Measurements from ENCODE around the gene TBC1D22A.
"Not testable (repeated sequence)": the region's sequence is repeated elsewhere in the genome, so short reads cannot be mapped to it uniquely, and the experiment has no call there.

The TBC1D22A gene

DNA sequence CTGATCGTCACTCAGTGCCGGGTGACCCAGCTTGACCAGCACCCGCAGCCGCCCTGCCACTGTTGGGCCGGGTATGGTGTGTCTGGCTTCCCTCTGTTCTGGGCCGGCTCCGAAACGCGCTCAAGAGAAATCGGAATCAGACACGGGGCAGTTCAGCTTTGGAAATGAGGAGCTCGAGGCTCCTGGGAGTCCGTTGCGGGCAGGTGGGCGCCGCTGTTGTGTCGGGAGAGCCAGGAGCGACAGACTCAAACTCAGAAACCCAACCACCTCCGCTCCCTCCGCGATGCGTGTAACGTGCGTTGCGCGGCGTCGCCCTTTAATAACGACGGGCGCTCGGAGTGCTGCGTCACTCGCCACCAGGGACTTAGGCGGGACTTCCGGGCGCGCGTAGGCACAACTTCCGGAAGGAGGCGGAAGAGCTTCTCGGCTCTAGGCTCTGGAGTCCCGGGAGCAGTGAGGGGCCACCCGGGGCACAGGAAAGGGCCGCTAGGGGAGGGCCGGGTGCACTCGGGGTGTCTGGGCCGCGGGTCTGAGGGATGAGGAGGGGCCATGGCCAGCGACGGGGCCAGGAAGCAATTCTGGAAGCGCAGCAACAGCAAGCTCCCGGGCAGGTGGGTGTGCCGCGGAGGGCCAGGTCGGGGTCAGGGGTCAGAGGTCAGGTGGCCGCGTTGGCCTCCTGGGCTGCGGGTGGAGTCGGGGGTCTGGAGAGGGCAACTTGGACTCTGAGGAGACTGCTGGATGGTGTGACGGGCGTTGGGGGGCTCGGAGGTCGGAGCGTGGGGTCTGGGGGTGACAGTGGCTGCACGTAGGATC, at the start of gene TBC1D22A:
Gene TBC1D22A, plus strand, starts transcription at position 413 of the 813 bp plus-strand sequence. Its CDS starts 137 bp downstream, at position 550.
- DNase-seq (ENCODE audit: low read depth, low spot score), result peak; percentile 91

DNA sequence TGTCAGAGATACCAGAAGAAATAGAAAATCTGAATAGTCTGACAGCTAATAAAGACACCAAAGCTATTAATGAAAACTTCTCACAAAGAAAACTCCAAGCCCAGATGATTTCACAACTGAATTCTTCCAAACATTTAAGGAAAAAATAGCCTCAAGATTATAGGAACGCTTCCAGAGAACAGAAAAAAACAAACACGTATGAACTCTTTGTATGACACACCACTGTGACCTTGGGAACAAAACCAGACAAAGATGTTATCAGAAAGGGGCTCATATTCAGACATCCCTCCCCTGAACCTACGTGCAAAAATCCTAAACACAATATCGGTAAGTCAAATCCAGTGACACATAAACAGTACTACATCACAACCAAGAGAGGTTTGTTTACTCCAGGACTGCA, 47.9 kb upstream of the TBC1D22A start:
- no peak for DNase-seq (ENCODE audit: low read depth, low spot score)

- no peak for DNase-seq (ENCODE audit: low read depth, low spot score)
These were observed 42.5 kb upstream of the TBC1D22A start for GRCh38 chr22:46719921-46720320.

DNA sequence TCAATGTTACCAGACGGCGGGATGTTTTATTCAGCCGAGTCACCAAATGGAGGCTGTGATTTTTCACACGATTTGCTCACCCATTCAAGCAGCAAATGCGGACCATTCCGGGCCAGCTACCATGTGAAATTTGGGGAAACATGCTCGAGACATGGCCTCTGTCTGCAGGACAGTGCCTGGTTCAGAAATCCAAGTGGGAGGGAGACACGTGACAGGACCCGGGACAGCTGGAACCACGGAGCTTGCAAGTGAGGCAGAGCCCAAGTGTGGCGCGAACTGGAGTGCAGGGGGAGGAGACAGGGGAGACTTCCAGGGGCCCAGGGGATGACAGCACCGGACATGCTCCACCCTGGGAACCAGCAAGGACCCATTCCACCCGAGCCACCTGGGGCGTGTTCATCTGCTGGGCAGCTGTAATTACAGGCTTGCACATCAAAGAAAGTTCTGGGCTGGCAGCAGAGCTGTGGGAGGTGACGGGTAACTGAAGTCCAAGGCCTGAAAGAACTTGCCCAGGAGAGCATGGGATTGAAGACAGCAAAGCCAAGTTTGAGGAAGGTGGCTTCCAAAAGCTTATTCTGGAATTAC, 40.9 kb upstream of the TBC1D22A start:
- no peak for DNase-seq (ENCODE audit: low read depth, low spot score)

DNA sequence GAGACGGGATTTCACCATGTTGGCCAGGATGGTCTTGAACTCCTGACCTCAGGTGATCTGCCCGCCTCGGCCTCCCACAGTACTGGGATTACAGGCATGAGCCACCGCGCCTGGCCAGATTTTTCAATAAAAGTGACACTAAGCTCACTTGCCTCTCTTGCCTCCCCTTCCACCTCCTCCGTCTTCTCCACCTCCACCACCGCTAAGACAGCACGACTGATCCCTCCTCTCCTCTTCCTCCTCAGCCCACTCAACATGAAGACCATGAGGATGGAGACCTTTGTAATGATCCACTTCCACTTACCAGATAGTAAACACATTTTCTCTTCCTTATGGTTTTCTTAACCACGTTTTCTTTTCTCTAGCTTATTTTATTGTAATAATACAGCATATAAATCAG, 38.6 kb upstream of the TBC1D22A start:
- no peak for DNase-seq (ENCODE audit: low read depth, low spot score)

DNA sequence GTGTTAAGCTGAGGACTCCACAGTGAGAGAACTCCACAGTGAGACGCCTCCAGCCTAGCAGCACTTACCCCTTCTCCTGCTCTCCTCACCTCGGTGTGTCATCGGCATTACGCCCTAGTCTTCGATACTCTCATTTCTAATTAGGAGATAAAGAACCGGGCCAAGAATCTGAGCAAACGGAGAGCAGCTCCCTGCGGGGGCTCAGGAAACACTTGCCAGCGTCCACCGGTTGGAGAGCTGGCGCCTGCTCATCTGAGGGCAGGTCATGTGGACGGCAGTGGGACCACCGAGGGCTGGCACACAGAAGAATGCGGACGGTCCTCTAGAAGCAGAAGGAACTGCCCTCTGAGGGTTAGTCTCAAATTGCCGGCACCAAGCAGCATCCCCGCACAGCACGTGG, 37.4 kb upstream of the TBC1D22A start:
- no peak for DNase-seq (ENCODE audit: low read depth, low spot score)

DNA sequence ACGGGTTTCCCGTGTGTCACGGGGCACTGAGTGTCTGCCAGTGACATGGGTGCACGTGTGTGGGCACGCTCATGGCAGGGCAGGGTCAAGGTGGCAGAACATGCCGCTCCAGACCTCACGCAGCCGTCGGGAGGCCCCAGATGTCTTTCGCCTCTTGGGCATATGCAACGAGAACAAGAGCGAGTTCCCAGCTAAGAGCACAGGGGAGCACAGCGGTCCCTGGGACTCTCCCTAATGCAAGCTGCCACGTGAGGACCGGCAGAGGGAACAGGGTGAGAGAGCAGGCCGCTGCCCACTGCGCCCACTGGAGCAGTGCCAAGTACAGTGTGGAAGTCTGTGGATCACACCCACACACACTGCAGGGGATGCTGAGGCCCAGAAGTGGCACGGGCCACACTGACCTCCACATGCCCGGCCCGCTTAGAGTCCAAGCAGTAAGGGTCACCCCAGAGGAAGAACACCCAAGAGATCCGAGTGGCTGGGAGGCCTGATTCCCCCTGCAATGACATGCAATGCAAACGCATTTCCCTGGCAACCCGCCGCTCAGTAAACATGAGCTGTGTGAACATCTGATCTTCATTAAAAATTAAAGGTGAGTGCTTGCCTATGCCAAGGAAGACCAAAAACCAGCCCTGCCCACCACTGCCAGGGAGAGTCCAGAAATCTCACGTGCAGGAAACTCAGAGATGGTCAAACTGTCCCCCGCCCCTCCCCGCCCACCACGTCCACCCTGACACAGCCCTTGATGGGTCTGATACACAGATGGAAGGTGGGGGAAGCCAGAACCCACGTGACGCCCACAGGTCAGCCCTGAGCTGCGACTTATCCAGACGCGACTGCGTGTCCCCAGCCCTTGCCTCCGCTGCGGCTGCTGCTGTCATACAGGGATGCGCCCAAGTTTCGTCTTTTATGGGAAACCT, 36.1 kb upstream of the TBC1D22A start:
- no peak for DNase-seq (ENCODE audit: low read depth, low spot score)

- DNase-seq (ENCODE audit: low read depth, low spot score), result no peak
These were observed 35.5 kb upstream of the TBC1D22A start for GRCh38 chr22:46726986-46727317.

DNA sequence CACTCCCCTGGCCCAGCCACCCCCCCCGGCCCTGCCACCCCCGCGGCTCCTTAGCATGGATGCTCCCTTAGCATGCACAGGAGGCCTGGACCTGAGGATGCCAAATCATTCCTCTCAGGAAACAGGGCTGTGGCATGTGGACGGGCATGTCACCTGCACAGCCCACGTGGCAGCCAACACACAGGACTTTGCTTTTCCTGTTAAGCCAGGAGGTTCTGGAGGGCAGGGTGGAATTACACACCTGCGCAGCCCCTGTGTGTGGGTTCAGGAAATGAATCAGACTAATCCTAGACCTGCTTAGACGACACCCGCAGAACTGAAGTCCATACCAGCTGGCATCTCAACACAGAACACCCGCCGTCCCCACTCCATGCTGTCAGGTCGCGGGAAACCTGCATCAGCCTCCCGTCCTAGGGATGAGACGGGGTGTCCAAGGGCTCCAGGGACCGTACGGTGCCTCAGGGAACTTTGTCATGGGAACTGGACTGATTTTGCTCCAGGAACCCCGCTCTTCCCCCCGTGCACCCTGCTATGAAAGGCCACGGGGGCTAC, 34.6 kb upstream of the TBC1D22A start:
- no peak for DNase-seq (ENCODE audit: low read depth, low spot score)

- no peak for DNase-seq (ENCODE audit: low read depth, low spot score)
These were observed 34.0 kb upstream of the TBC1D22A start for GRCh38 chr22:46728470-46728869.

GRCh38 chr22:46730568-46731245, 31.7 kb upstream of the TBC1D22A start:
- DNase-seq (ENCODE audit: low read depth, low spot score), result no peak

- DNase-seq (ENCODE audit: low read depth, low spot score), result no peak
These were observed 31.0 kb upstream of the TBC1D22A start for GRCh38 chr22:46731246-46732040.

- DNase-seq (ENCODE audit: low read depth, low spot score), result no peak
These were observed 30.4 kb upstream of the TBC1D22A start for GRCh38 chr22:46732041-46732379.

DNA sequence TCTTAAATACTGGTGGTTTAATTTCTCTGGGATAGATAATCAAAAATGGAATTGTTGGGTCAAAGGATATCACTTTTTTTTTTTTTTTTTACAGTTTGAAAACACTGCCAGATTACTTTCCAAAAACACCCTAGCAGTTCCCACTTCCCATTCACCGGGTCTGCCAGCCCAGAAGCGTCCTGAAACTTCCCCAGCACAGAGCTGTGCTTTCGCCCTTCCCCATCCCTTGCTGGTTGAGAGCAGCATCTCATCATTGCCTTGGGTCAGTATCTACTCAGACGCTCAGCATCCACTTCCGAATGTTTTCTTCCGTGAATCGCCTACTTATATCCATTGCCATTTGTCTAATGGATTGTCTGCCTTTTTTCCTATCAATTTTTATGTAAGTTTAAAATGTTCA, 29.9 kb upstream of the TBC1D22A start:
- no peak for DNase-seq (ENCODE audit: low read depth, low spot score)

DNA sequence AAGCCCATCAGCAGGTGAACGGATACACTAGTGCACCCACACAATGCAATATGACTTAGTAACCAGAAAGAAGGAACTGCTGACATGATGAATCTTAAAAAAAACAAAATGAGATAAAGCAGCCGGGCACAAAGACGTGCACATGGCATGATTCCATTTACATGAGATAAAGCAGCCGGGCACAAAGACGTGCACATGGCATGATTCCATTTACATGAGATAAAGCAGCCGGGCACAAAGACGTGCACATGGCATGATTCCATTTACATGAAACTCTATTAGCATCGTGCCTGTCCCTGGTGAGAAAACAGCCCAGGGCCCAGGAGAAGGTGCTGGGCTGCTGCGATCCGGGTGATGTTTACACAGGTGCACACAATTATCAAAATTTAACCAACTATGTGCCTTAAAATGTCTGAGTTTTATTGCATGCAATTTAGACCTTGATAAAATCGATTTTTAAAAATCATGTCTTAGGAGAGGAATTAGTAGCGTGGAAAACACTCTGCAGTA, 28.2 kb upstream of the TBC1D22A start:
- not testable (repeated sequence) for DNase-seq (ENCODE audit: low read depth, low spot score)

- no peak for DNase-seq (ENCODE audit: low read depth, low spot score)
These were observed 27.5 kb upstream of the TBC1D22A start for GRCh38 chr22:46734830-46735453.

DNA sequence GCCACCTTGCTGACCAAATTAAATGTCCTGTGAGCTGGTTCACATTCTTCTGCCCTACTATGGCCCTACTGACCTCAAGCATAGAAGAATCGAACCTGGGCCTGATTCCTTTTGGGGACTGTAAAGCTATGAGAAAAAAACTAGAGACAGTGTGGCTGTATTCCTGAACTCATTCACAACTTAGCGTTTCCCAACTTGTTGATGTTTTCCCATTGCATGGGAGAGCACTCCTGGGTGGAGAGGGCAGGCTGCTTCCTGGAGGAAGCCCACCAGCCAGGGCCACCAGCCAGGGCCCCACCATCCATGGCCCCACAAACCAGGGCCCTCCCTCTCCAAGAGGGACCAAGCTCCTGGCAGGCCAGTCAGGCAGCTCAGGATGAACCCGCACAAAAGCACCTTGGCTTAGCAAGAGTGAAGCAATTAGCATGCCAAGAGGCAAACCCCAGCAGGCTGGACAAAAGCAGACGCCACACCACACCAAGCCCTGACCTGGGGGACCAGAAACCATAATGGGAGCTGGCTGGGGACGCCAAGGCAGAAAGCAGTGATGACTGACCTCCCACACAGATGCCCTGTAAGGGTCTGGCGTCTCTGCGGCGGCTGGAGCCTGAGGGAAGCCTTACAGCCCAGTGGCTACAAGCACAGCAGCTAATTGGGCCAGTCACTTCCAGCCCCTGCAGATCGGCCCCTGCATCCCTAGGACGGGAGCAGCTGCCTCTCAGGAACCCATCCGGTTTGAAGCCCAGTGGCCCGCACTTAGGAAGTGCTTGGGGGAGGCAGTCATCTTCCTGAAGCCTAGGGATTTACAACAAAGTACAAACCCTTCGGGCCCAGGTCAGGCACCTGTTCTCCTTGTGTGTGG, 26.5 kb upstream of the TBC1D22A start:
- DNase-seq (ENCODE audit: low read depth, low spot score), result no peak

DNA sequence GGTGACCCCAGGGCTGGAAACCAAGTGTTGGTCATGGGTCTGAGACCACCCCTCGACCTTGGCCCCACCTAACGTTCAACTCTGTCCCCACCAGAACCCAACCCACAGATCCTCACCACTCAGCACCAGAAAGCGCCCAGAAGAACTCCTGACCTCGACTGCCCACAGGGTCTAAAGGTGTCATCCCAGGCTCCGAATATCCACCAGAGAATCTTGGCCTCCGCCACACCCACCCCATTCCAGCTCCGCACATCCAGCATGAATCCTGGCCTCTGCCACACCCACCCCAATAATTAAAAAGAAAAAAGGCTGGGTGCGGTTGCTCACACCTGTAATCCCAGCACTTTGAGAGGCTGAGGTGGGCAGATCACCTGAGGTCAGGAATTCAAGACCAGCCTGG, 25.7 kb upstream of the TBC1D22A start:
- DNase-seq (ENCODE audit: low read depth, low spot score), result no peak
